ENCODE results near the gene GSG1L.

Gene GSG1L

DNA sequence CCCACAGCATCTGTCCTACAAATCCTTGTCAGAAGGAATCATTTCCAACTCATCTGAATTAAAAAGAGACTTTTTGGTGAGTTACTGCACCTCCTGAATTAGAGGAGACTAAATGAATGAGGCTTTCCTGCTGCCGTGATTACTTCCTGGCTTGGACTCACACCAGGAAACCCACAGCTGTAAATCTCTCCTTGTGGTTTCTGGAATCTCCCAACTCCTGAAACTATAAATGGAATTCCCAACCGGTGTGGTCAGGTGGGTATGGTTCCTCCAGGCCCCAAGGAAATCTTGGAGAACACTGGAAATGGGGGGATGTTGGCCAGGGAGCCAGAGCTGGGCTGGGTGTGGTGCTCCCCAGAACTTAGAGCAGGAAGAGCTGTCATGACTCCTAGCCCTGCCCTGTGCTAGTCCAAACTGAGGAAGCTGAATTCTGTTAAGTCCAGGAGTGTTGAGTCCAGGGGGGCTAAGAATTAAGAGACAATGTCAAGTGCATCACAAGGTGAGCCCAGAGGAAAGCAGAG, 216.4 kb downstream of the GSG1L start:
- Histone ChIP-seq H3K9ac (no peak overlapping the region), H3K79me2 (ENCODE audit: insufficient read depth, low read depth) (no peaks in the 10 kb centered on the region), H3K27me3 (ENCODE audit: insufficient read depth, low read depth) (no peaks in the 10 kb centered on the region), H4K20me1 (ENCODE audit: insufficient read depth) (no peaks in the 10 kb centered on the region), H3K4me3 (IDR thresholded peaks at IDR 0.05; ENCODE audit: insufficient read depth, low read depth, low read length) (no peak overlapping the region), H3K36me3 (ENCODE audit: insufficient read depth) (no peaks in the 10 kb centered on the region), H2AFZ (ENCODE audit: low read depth) (no peak overlapping the region), H3K4me1 (ENCODE audit: low read depth, poor library complexity, severe bottlenecking) (no peaks in the 10 kb centered on the region), H3K4me2 (no peak overlapping the region), H3K27ac (no peak overlapping the region)
- TF ChIP-seq, protein P1, sequence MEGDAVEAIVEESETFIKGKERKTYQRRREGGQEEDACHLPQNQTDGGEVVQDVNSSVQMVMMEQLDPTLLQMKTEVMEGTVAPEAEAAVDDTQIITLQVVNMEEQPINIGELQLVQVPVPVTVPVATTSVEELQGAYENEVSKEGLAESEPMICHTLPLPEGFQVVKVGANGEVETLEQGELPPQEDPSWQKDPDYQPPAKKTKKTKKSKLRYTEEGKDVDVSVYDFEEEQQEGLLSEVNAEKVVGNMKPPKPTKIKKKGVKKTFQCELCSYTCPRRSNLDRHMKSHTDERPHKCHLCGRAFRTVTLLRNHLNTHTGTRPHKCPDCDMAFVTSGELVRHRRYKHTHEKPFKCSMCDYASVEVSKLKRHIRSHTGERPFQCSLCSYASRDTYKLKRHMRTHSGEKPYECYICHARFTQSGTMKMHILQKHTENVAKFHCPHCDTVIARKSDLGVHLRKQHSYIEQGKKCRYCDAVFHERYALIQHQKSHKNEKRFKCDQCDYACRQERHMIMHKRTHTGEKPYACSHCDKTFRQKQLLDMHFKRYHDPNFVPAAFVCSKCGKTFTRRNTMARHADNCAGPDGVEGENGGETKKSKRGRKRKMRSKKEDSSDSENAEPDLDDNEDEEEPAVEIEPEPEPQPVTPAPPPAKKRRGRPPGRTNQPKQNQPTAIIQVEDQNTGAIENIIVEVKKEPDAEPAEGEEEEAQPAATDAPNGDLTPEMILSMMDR (conservative IDR thresholded peaks at IDR 0.05; ENCODE audit: low read depth, low read length) = no peak

DNA sequence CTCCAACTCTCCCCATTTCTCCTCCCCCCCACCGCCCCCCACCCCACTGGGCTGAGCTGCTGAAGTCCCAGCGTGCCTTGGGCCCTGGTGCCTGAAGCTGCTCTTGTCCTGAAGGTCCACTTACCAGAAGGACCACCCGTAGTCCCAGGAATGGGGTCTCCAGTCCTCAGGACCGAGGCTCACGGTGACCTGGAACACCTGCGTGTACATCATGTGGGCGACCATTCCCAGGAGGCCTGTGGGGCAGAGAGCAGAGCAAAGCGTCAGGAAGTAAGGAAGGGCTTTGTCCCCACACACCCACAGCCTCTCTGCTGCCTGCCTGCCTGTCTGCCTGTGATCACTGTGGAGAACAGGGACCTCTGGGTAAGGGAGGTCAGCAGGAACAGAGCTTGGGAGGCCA, 218.7 kb downstream of the GSG1L start:
- Histone ChIP-seq H3K79me2 (ENCODE audit: insufficient read depth, low read depth) (no peaks in the 10 kb centered on the region), H2AFZ (ENCODE audit: low read depth) (no peak overlapping the region), H4K20me1 (ENCODE audit: insufficient read depth) (no peaks in the 10 kb centered on the region), H3K4me3 (IDR thresholded peaks at IDR 0.05; ENCODE audit: insufficient read depth, low read depth, low read length) (no peak overlapping the region), H3K27ac (no peak overlapping the region), H3K9ac (no peak overlapping the region), H3K4me1 (ENCODE audit: low read depth, poor library complexity, severe bottlenecking) (no peaks in the 10 kb centered on the region), H3K36me3 (ENCODE audit: insufficient read depth) (no peaks in the 10 kb centered on the region), H3K27me3 (ENCODE audit: insufficient read depth, low read depth) (no peaks in the 10 kb centered on the region), H3K4me2 (no peak overlapping the region)
- TF ChIP-seq, protein P1 (conservative IDR thresholded peaks at IDR 0.05; ENCODE audit: low read depth, low read length) = no peak

DNA sequence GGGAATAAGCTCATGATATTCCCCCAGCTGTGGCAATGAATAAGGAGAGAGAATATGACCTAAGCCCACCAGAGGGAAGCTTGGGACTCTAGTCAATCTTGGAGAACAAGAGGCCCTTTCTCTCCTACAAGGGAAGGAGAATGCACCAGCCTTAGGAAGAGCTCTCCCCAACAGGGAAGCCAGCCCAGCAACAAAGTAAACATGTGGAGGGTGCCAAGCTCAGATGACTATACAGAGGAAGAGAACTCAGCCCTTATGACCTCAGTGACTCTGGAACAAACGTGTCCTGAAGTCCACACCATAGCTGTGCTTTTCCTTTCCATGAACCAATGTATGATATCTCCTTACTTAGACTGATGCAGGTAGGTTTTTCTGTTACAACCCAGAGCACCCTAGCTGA, 219.7 kb downstream of the GSG1L start:
- H3K9ac ChIP-seq = no peak overlapping the region
- no peaks in the 10 kb centered on the region for H3K27me3 ChIP-seq (ENCODE audit: insufficient read depth, low read depth)
- no peak overlapping the region for H2AFZ ChIP-seq (ENCODE audit: low read depth)
- H3K36me3 ChIP-seq (ENCODE audit: insufficient read depth) = no peaks in the 10 kb centered on the region
- H4K20me1 ChIP-seq (ENCODE audit: insufficient read depth) = no peaks in the 10 kb centered on the region
- no peaks in the 10 kb centered on the region for H3K4me1 ChIP-seq (ENCODE audit: low read depth, poor library complexity, severe bottlenecking)
- no peaks in the 10 kb centered on the region for H3K79me2 ChIP-seq (ENCODE audit: insufficient read depth, low read depth)
- H3K27ac ChIP-seq = no peak overlapping the region
- no peak overlapping the region for H3K4me2 ChIP-seq
- TF ChIP-seq, protein P1 (conservative IDR thresholded peaks at IDR 0.05; ENCODE audit: low read depth, low read length) = no peak
- no peak overlapping the region for H3K4me3 ChIP-seq (IDR thresholded peaks at IDR 0.05; ENCODE audit: insufficient read depth, low read depth, low read length)

DNA sequence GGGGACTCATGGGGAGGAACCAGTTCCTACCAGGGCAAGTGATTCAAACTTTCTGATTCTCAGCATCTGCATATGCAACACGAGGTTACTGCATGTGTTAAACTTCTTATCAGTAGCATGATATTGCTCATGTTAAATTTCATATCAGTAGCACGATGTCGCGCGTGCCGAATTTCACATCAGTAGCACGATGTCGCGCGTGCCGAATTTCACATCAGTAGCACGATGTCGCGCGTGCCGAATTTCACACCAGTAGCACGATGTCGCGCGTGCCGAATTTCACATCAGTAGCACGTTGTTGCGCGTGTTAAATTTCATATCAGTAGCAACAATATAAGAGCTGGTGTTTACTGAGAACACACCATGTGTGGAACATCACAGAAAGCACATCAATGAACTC, 221.6 kb downstream of the GSG1L start:
- Histone ChIP-seq H3K79me2 (ENCODE audit: insufficient read depth, low read depth) (no peaks in the 10 kb centered on the region), H3K36me3 (ENCODE audit: insufficient read depth) (no peaks in the 10 kb centered on the region), H3K27me3 (ENCODE audit: insufficient read depth, low read depth) (no peaks in the 10 kb centered on the region), H2AFZ (ENCODE audit: low read depth) (no peak overlapping the region), H3K4me2 (no peak overlapping the region), H3K4me3 (IDR thresholded peaks at IDR 0.05; ENCODE audit: insufficient read depth, low read depth, low read length) (no peak overlapping the region), H4K20me1 (ENCODE audit: insufficient read depth) (no peaks in the 10 kb centered on the region), H3K27ac (no peak overlapping the region), H3K9ac (no peak overlapping the region), H3K4me1 (ENCODE audit: low read depth, poor library complexity, severe bottlenecking) (no peaks in the 10 kb centered on the region)
- TF ChIP-seq, protein P1 (conservative IDR thresholded peaks at IDR 0.05; ENCODE audit: low read depth, low read length) = no peak
